Loucy (cell line): Measurements from ENCODE around the gene GUCA1C.

ENCODE experiments used
- H2AFZ ChIP-seq: fragments of 200-600 bp; sonication (generic); 2 replicates; pipeline ENCODE4 v1.6.0; 2016; ENCODE audit warnings: antibody characterized with exemption, mild to moderate bottlenecking, low read length, moderate library complexity
- H3F3A ChIP-seq: fragments of 200-600 bp; 2 replicates; pipeline ENCODE4 v1.6.0; 2016; ENCODE audit warnings: antibody characterized with exemption, low read depth, mild to moderate bottlenecking
- H3K27me3 ChIP-seq: fragments of 200-600 bp; sonication (generic); 2 replicates; pipeline ENCODE4 v1.6.1; 2014; ENCODE audit warnings: low read length, mild to moderate bottlenecking; ENCODE audit not compliant: insufficient read depth, poor library complexity, severe bottlenecking
- H3K36me3 ChIP-seq: fragments of 200-600 bp; sonication (generic); 2 replicates; pipeline ENCODE4 v1.6.1; 2016; ENCODE audit warnings: low read length; ENCODE audit not compliant: insufficient read depth
- H3K4me1 ChIP-seq: fragments of 200-600 bp; sonication (generic); 2 replicates; pipeline ENCODE4 v1.5.1; 2014; ENCODE audit warnings: low read length, mild to moderate bottlenecking; ENCODE audit not compliant: insufficient read depth, poor library complexity, severe bottlenecking
- H3K4me2 ChIP-seq: fragments of 200-600 bp; sonication (generic); 2 replicates; pipeline ENCODE4 v1.6.0; 2014; ENCODE audit warnings: antibody characterized with exemption, low read length, low read depth, mild to moderate bottlenecking; ENCODE audit not compliant: poor library complexity, severe bottlenecking
- H3K4me3 ChIP-seq: fragments of 200-600 bp; sonication (generic); 2 replicates; pipeline ENCODE4 v1.5.1; 2014; ENCODE audit warnings: low read length, mild to moderate bottlenecking, mixed read lengths; ENCODE audit not compliant: poor library complexity, severe bottlenecking
- H3K79me2 ChIP-seq: fragments of 200-600 bp; sonication (generic); 2 replicates; pipeline ENCODE4 v1.6.1; 2014; ENCODE audit warnings: low read length; ENCODE audit not compliant: insufficient read depth
- H3K9ac ChIP-seq: fragments of 200-600 bp; sonication (generic); 2 replicates; pipeline ENCODE4 v1.6.0; 2014; ENCODE audit warnings: mild to moderate bottlenecking, low read depth, low read length, moderate library complexity; ENCODE audit not compliant: poor library complexity, severe bottlenecking
- H3K9me2 ChIP-seq: fragments of 200-600 bp; sonication (generic); replicated peaks from 2 replicates; pipeline ENCODE4 v1.6.1; 2016; ENCODE audit warnings: low read depth, low read length, mixed read lengths
- H3K9me3 ChIP-seq: fragments of 200-600 bp; sonication (generic); 2 replicates; pipeline ENCODE4 v1.6.1; 2014; ENCODE audit warnings: mild to moderate bottlenecking, antibody characterized with exemption, low read length, low read depth; ENCODE audit not compliant: insufficient read depth
- H4K20me1 ChIP-seq: fragments of 200-600 bp; sonication (generic); 2 replicates; pipeline ENCODE4 v1.6.0; 2014; ENCODE audit warnings: antibody characterized with exemption, low read length, mild to moderate bottlenecking; ENCODE audit not compliant: insufficient read depth, poor library complexity, severe bottlenecking
- EZH2phosphoT487 ChIP-seq: fragments of 200-600 bp; IDR thresholded peaks from 2 replicates; pipeline ENCODE4 v1.6.1; 2018; ENCODE audit warnings: antibody characterized with exemption, mild to moderate bottlenecking, moderate library complexity, borderline replicate concordance
- TF ChIP-seq, protein P1 (sequence below): fragments of 200-600 bp; sonication (generic); conservative IDR thresholded peaks from 2 replicates; pipeline ENCODE4 v1.5.1; 2014; ENCODE audit warnings: mild to moderate bottlenecking, antibody characterized with exemption, low read length

Gene GUCA1C

DNA sequence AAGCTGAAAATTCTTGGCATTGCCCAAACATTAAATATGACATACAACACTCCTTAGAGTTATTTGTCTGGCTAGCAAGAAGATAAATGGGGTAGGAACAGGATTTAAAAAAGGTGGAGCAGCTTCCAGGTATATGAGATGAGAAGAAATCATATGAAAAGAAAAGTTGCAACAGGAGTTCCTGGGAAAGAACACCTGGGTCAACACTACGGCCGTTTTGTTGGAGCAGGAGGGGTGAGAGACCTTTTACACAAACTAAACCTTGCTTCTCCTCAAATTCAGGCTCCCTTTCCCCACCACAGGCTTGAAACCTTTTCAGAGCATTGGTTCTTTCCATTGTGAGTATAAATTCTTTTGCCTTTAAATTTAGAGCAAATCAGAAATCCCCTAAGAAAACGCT, 18.8 kb upstream of the GUCA1C start:
- TF ChIP-seq, protein P1, sequence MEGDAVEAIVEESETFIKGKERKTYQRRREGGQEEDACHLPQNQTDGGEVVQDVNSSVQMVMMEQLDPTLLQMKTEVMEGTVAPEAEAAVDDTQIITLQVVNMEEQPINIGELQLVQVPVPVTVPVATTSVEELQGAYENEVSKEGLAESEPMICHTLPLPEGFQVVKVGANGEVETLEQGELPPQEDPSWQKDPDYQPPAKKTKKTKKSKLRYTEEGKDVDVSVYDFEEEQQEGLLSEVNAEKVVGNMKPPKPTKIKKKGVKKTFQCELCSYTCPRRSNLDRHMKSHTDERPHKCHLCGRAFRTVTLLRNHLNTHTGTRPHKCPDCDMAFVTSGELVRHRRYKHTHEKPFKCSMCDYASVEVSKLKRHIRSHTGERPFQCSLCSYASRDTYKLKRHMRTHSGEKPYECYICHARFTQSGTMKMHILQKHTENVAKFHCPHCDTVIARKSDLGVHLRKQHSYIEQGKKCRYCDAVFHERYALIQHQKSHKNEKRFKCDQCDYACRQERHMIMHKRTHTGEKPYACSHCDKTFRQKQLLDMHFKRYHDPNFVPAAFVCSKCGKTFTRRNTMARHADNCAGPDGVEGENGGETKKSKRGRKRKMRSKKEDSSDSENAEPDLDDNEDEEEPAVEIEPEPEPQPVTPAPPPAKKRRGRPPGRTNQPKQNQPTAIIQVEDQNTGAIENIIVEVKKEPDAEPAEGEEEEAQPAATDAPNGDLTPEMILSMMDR: no peak
- TF ChIP-seq EZH2phosphoT487: no peak

DNA sequence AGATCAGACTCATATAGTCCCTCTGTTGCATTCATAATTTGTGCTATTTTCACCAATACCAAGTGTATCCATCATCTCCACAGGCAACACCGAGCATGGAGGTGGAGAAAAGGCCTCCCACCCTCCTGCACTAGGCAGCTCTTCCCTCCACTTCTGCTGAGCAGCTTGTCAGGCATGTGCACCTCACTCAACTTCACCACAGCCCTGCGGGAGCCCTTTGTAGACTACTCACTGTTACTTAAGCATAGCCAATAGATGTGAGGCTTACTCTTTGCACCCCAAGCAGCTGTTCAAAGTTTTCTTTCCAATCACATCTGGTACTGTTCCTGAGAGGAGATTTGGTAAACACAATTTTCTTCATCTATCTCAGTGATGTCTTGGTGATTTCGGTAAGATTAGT, 16.9 kb upstream of the GUCA1C start:
- TF ChIP-seq EZH2phosphoT487: no peak
- TF ChIP-seq, protein P1: no peak
- no peak overlapping the region for H3K4me2 ChIP-seq

More for the DNA sequence above, 18.8 kb upstream of the GUCA1C start:
- Histone ChIP-seq H3K9me2 (no peaks in the 10 kb centered on the region), H3K4me1 (peaks cover 7% of the 10 kb centered on the region), H3F3A (no peaks in the 10 kb centered on the region), H2AFZ (no peak overlapping the region), H3K4me2 (no peak overlapping the region), H4K20me1 (no peaks in the 10 kb centered on the region), H3K9me3 (no peaks in the 10 kb centered on the region), H3K27me3 (no peaks in the 10 kb centered on the region), H3K9ac (no peak overlapping the region), H3K4me3 (no peak overlapping the region), H3K79me2 (no peaks in the 10 kb centered on the region), H3K36me3 (no peaks in the 10 kb centered on the region)

DNA sequence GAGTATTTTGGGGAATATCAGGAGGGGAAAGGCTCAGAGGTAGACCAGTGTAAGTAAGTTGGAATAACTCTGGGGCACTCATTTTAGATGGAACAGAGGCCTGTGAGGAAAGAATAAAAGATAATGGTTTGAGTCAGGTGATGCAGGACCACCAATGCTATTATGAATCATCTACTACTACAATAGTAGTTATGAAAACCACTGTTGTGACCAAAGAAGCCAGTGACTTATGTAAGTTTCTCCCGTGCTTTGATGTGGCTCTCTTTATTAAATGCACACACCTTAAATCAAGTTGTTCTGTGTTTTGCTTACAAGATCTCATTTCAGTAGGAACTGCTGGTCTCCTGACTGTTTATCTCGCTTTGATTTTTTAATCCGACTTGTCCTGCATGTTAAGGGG, 13.1 kb upstream of the GUCA1C start:
- Histone ChIP-seq H3K9me3 (no peaks in the 10 kb centered on the region), H3K4me3 (no peak overlapping the region), H3K27me3 (no peaks in the 10 kb centered on the region), H3K4me2 (no peak overlapping the region), H3K9ac (no peak overlapping the region), H3K36me3 (no peaks in the 10 kb centered on the region), H2AFZ (no peak overlapping the region), H3K4me1 (peaks cover 7% of the 10 kb centered on the region), H3F3A (no peaks in the 10 kb centered on the region), H3K79me2 (no peaks in the 10 kb centered on the region), H4K20me1 (no peaks in the 10 kb centered on the region), H3K9me2 (no peaks in the 10 kb centered on the region)
- no peak for TF ChIP-seq EZH2phosphoT487
- TF ChIP-seq, protein P1: no peak

More for the DNA sequence above, 16.9 kb upstream of the GUCA1C start:
- Histone ChIP-seq H3K4me3 (no peak overlapping the region), H3K9ac (no peak overlapping the region), H3K79me2 (no peaks in the 10 kb centered on the region), H3K4me1 (peaks cover 7% of the 10 kb centered on the region), H3K9me3 (no peaks in the 10 kb centered on the region), H3F3A (no peaks in the 10 kb centered on the region), H3K9me2 (no peaks in the 10 kb centered on the region), H3K27me3 (no peaks in the 10 kb centered on the region), H3K36me3 (no peaks in the 10 kb centered on the region), H4K20me1 (no peaks in the 10 kb centered on the region), H2AFZ (no peak overlapping the region)
